Ishikawa (cell line): Measurements from ENCODE around the gene ZNF282.

Experiments
- CEBPB ChIP-seq: IDR thresholded peaks from 2 replicates; pipeline ENCODE4 v1.6.1; 2012
- CREB1 ChIP-seq: IDR thresholded peaks from 2 replicates; pipeline ENCODE4 v1.6.1; 2012; ENCODE audit warnings: low read depth
- EGR1 ChIP-seq: IDR thresholded peaks from 2 replicates; pipeline ENCODE4 v1.6.1; 2012
- EP300 ChIP-seq: IDR thresholded peaks from 2 replicates; pipeline ENCODE4 v1.6.1; 2012; ENCODE audit warnings: borderline replicate concordance
- MAX ChIP-seq: IDR thresholded peaks from 2 replicates; pipeline ENCODE4 v1.6.1; 2012
- RAD21 ChIP-seq: IDR thresholded peaks from 2 replicates; pipeline ENCODE4 v1.6.1; 2012; ENCODE audit warnings: low read depth
- REST ChIP-seq: IDR thresholded peaks from 2 replicates; pipeline ENCODE4 v1.6.1; 2012; ENCODE audit warnings: low read depth, mild to moderate bottlenecking
- TAF1 ChIP-seq: IDR thresholded peaks from 2 replicates; pipeline ENCODE4 v1.6.1; 2012; ENCODE audit warnings: low read depth, mild to moderate bottlenecking
- TCF12 ChIP-seq: IDR thresholded peaks from 2 replicates; pipeline ENCODE4 v1.6.1; 2012; ENCODE audit warnings: low read depth
- TEAD4 ChIP-seq: IDR thresholded peaks from 2 replicates; pipeline ENCODE4 v1.6.1; 2012
- USF1 ChIP-seq: IDR thresholded peaks from 2 replicates; pipeline ENCODE4 v1.6.1; 2012

GRCh38 chr7:149245244-149245643 is 49.9 kb downstream of the ZNF282 start:
- TF ChIP-seq TAF1 (no peak), CEBPB (no peak), EGR1 (no peak), EP300 (no peak), CREB1 (no peak), REST (no peak), USF1 (no peak), TCF12 (no peak), TEAD4 (no peak), RAD21 (no peak), MAX (no peak)
